Progenitor cell of endocrine pancreas (in vitro differentiated cells): ENCODE measurements around the gene MST1R. TPM values are rescaled to one million over a fixed set of nuclear protein-coding genes. Genes with fewer than 3 reads are reported as not detected.

ENCODE experiments used
- DNase-seq: peaks from one replicate; pipeline ENCODE4 v3.0.0; 2021; ENCODE audit warnings: low spot score; ENCODE audit not compliant: unreplicated experiment
- H3K27ac Mint-ChIP-seq: 2 replicates; pipeline ENCODE4 v1.8.0; 2021; ENCODE audit warnings: mild to moderate bottlenecking, moderate library complexity, mixed read lengths
- H3K27me3 Mint-ChIP-seq: 2 replicates; pipeline ENCODE4 v1.8.0; 2021; ENCODE audit warnings: mixed read lengths
- H3K36me3 Mint-ChIP-seq: 2 replicates; pipeline ENCODE4 v1.8.0; 2022; ENCODE audit warnings: mixed read lengths; ENCODE audit not compliant: insufficient read depth
- H3K4me1 Mint-ChIP-seq: 2 replicates; pipeline ENCODE4 v1.8.0; 2021; ENCODE audit warnings: low read depth, mixed read lengths
- H3K4me3 Mint-ChIP-seq: 2 replicates; pipeline ENCODE4 v1.8.0; 2021; ENCODE audit warnings: low read depth, mild to moderate bottlenecking, moderate library complexity, mixed read lengths
- H3K9me3 Mint-ChIP-seq: 2 replicates; pipeline ENCODE4 v1.8.0; 2021; ENCODE audit warnings: low read depth, mixed read lengths
- total RNA-seq: library from RNA; stranded (reverse); gene quantifications from 2 replicates; pipeline ENCODE4 v1.2.1, GENCODE V29; 2021
- TF ChIP-seq, protein P1 (sequence below): fragments of 200-600 bp; sonication (generic); IDR thresholded peaks from one replicate; pipeline ENCODE4 v1.5.0; 2021; ENCODE audit warnings: antibody characterized with exemption, mild to moderate bottlenecking; ENCODE audit not compliant: unreplicated experiment

Gene MST1R
- total RNA-seq, 1 donor from 2014 or later, result 4.4 TPM

DNA sequence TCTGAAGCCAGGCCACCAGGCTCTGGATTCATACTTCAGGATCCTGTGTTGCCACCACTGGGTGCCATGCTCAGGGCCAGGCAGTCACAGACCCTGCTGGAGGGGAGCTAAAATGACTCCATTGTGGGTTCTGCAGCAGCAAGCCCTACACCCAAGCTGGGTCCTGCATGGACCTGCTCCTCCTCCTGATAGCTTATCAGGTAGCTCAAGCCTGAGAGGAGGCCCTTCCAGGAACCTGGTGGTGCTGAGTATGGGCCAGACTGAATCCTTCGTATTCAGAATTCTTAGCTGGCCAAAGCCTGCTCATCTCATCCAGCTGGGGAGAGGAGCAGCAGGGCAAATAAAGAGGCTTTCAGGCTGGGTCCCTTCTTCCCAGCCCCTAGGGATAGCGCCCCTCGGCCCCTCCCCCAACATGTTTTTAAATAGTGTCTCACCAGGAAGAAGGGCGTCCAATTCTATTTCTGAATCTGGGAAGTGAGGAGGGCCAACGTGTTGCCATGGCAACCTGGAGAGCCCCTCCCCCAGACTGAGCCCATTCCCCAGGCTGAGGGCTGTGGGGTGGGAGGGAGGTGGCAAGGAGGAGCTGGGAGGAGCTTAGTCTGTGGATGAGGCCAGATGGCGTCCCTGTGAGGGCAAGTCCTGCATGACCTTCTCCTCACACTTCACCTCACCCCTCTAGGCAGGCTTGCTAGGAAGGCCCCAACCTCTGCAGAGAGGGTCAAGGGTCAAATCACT lies 22.9 kb downstream of the MST1R start:
- Mint-ChIP-seq H3K36me3 (no peaks in the 10 kb centered on the region), H3K27me3 (peaks cover 3% of the 10 kb centered on the region), H3K9me3 (no peaks in the 10 kb centered on the region), H3K27ac (no peak overlapping the region), H3K4me1 (peaks cover 4% of the 10 kb centered on the region), H3K4me3 (no peak overlapping the region)
- DNase-seq, result no peak
- TF ChIP-seq, protein P1, sequence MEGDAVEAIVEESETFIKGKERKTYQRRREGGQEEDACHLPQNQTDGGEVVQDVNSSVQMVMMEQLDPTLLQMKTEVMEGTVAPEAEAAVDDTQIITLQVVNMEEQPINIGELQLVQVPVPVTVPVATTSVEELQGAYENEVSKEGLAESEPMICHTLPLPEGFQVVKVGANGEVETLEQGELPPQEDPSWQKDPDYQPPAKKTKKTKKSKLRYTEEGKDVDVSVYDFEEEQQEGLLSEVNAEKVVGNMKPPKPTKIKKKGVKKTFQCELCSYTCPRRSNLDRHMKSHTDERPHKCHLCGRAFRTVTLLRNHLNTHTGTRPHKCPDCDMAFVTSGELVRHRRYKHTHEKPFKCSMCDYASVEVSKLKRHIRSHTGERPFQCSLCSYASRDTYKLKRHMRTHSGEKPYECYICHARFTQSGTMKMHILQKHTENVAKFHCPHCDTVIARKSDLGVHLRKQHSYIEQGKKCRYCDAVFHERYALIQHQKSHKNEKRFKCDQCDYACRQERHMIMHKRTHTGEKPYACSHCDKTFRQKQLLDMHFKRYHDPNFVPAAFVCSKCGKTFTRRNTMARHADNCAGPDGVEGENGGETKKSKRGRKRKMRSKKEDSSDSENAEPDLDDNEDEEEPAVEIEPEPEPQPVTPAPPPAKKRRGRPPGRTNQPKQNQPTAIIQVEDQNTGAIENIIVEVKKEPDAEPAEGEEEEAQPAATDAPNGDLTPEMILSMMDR, result no peak

DNA sequence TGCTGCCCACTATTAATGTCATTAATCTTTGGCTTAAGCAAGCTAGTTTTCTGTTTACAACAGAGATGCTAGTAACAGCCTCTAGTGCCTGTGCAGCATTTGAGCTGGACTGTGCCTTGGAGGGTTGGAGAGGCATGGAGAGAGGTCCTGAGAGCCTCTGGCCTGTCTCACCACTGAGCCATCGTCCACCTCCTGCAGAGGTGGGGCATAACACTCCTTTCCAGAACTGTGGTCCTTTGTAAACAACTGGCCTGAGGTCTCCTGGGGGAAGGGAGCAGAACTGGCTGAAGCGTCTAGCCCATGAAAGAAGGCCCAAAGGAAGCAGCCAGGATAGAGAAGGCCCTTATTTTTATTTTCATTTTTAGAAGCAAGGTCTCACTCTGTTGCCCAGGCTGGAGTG lies 24.0 kb downstream of the MST1R start:
- no peak overlapping the region for H3K4me3 Mint-ChIP-seq
- H3K9me3 Mint-ChIP-seq, result no peaks in the 10 kb centered on the region
- no peaks in the 10 kb centered on the region for H3K36me3 Mint-ChIP-seq
- H3K27me3 Mint-ChIP-seq, result peaks cover 3% of the 10 kb centered on the region
- TF ChIP-seq, protein P1, result no peak
- peaks cover 4% of the 10 kb centered on the region for H3K4me1 Mint-ChIP-seq
- no peak for DNase-seq
- H3K27ac Mint-ChIP-seq, result no peak overlapping the region

DNA sequence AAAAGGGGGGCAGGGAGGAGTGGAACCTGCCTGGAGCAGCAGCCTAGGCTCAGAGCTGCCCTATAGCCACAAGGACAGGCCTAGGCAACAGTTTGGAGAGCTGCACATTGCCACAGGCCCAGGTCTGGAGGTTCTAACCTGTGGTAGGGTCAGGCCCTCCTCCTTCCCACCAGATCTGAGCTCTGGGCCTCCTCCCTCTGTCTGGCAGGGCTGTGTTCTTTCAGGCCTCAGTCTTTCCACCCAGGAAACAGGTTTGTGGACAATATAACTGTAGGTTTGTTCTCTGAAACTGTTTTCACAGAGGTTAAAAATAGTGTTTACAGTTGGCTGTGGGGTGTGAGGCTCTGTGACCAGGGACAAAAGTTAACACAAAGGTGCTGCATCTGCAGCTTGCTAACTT lies 25.0 kb downstream of the MST1R start:
- H3K4me1 Mint-ChIP-seq, result peaks cover 4% of the 10 kb centered on the region
- peaks cover 3% of the 10 kb centered on the region for H3K27me3 Mint-ChIP-seq
- no peak for DNase-seq
- no peak overlapping the region for H3K4me3 Mint-ChIP-seq
- no peaks in the 10 kb centered on the region for H3K9me3 Mint-ChIP-seq
- H3K27ac Mint-ChIP-seq, result no peak overlapping the region
- TF ChIP-seq, protein P1, result no peak
- no peaks in the 10 kb centered on the region for H3K36me3 Mint-ChIP-seq

DNA sequence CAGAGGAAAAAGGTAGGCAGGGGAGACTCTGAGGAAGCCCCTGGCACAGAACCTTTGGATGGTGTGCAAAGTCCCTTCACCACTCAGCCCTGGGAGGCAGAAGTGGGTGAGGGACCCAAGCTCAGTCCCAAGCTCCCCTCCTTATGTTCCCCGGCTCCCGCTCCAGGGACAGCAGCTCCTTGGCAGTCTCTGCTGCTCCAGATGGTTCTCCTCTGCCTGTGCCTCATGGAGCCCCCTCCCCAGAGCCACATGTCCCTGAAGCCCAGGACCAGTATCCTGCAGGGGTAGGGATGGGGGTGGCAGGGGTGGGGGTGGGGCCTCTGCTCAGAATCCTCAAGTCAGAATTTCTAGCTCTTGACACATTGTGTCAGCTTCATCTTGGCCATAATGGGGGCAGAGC lies 26.0 kb downstream of the MST1R start:
- Mint-ChIP-seq H3K4me1 (peaks cover 9% of the 10 kb centered on the region), H3K36me3 (no peaks in the 10 kb centered on the region), H3K4me3 (no peak overlapping the region), H3K9me3 (no peaks in the 10 kb centered on the region), H3K27me3 (peaks cover 3% of the 10 kb centered on the region), H3K27ac (no peak overlapping the region)
- no peak for DNase-seq
- TF ChIP-seq, protein P1, result no peak

DNA sequence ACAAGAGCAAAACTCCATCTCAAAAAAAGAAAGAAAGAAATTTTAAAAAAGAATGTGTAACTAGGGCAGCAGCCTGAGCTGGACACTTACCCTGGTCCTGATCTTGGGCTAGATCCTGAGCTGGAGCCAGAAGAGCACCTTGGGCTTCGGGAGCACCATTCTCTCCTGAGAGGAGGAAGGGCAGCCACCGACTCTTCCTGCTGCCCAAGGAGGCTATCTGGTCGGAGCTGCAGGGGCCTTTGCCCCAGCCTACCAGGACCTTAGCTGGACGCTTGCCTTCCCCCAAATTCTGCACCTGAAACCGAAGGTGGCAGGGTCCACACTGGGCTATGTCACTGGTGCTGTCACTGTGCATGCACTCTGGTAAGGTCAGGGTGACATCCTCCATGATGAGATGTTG lies 27.1 kb downstream of the MST1R start:
- no peak for DNase-seq
- Mint-ChIP-seq H3K4me3 (no peak overlapping the region), H3K9me3 (no peaks in the 10 kb centered on the region), H3K36me3 (no peaks in the 10 kb centered on the region), H3K27ac (no peak overlapping the region), H3K27me3 (peaks cover 10% of the 10 kb centered on the region), H3K4me1 (peaks cover 9% of the 10 kb centered on the region)
- TF ChIP-seq, protein P1, result no peak
